Caco-2 (cell line): ENCODE data around the gene NFIC. TPM values are rescaled to one million over a fixed set of nuclear protein-coding genes. Genes with fewer than 3 reads are reported as not detected.

Experiments used
- BruUV-seq: library from RNA; stranded (reverse); fragments of 400-500 nt; replicated peaks from 2 replicates; lab custom pipeline; 2021; lab: Mats Ljungman, UMichigan
- CTCF ChIA-PET: fragments of 300-600 bp; sonication (Branson Sonifier 250); formaldehyde crosslinking; loops from one replicate; lab custom pipeline; 2022; ENCODE audit warnings: antibody characterized with exemption; lab: Charles Lee
- POLR2A ChIA-PET: fragments of 300-600 bp; sonication (Branson Sonifier 250); formaldehyde crosslinking; loops from one replicate; lab custom pipeline; 2022; ENCODE audit warnings: antibody characterized with exemption; lab: Charles Lee
- DNase-seq, 2 experiments: peaks; one replicate each; pipeline versions ENCODE4 v3.0.0 to v3.0.0-alpha.2; 2020 to 2022
- H3K27me3 ChIP-seq: replicated peaks from 2 replicates; pipeline ENCODE4 v1.6.0; 2011; ENCODE audit warnings: low read length; ENCODE audit not compliant: control insufficient read depth, insufficient read depth
- H3K36me3 ChIP-seq: 2 replicates; pipeline ENCODE4 v1.5.1; 2011; ENCODE audit warnings: low read length; ENCODE audit not compliant: control insufficient read depth, insufficient read depth
- H3K4me1 ChIP-seq: fragments of 250-450 bp; sonication (Bioruptor Pico); 2 replicates; pipeline ENCODE4 v1.5.1; 2020; ENCODE audit warnings: mild to moderate bottlenecking
- H3K4me3 ChIP-seq: 2 replicates; pipeline ENCODE4 v1.5.1; 2011; ENCODE audit warnings: low read depth, mild to moderate bottlenecking, control low read depth, low read length
- H3K9me3 ChIP-seq: fragments of 250-450 bp; sonication (Bioruptor Pico); 2 replicates; pipeline ENCODE4 v1.5.1; 2020; ENCODE audit warnings: mild to moderate bottlenecking, moderate library complexity
- H3K27ac Mint-ChIP-seq: one replicate; pipeline ENCODE4 v1.8.0; 2022; ENCODE audit warnings: mixed read lengths; ENCODE audit not compliant: unreplicated experiment
- H3K27me3 Mint-ChIP-seq: one replicate; pipeline ENCODE4 v1.8.0; 2022; ENCODE audit warnings: mixed read lengths; ENCODE audit not compliant: insufficient read depth, unreplicated experiment
- H3K36me3 Mint-ChIP-seq: one replicate; pipeline ENCODE4 v1.8.0; 2022; ENCODE audit warnings: mild to moderate bottlenecking, mixed read lengths; ENCODE audit not compliant: insufficient read depth, unreplicated experiment
- H3K4me1 Mint-ChIP-seq: one replicate; pipeline ENCODE4 v1.8.0; 2022; ENCODE audit warnings: low read depth, mixed read lengths; ENCODE audit not compliant: unreplicated experiment
- H3K4me3 Mint-ChIP-seq: one replicate; pipeline ENCODE4 v1.8.0; 2022; ENCODE audit warnings: mild to moderate bottlenecking, moderate library complexity, mixed read lengths; ENCODE audit not compliant: unreplicated experiment
- H3K9me3 Mint-ChIP-seq: one replicate; pipeline ENCODE4 v1.8.0; 2022; ENCODE audit warnings: mixed read lengths; ENCODE audit not compliant: unreplicated experiment
- intact Hi-C: fragments of 100-400 bp; cut with micrococcal nuclease; formaldehyde crosslinking; loops from one replicate; pipeline ENCODE4 v1.10.0; 2022; ENCODE audit not compliant: unreplicated experiment
- total RNA-seq: library from RNA; stranded (reverse); gene quantifications from 2 replicates; pipeline ENCODE4 v1.2.3, GENCODE V29; 2022
- TF ChIP-seq, protein P1 (sequence below), 2 experiments: fragments of 200-600 bp in 1 of 2; IDR thresholded peaks; 1 replicate in 1 of 2; 2 replicates in 1 of 2; pipeline versions ENCODE4 v1.5.1 to v1.8.0; 2011 to 2022; ENCODE audit warnings: antibody characterized with exemption in 1 of 2, control low read depth in 1 of 2, inconsistent platforms in 1 of 2, low read depth in 1 of 2, low read length in 1 of 2, mild to moderate bottlenecking in 1 of 2, moderate library complexity in 1 of 2; ENCODE audit not compliant: insufficient read depth in 1 of 2, severe bottlenecking in 1 of 2, unreplicated experiment in 1 of 2

The NFIC gene
- total RNA-seq, 1 experiment from 2014 or later = 5.1 TPM

DNA sequence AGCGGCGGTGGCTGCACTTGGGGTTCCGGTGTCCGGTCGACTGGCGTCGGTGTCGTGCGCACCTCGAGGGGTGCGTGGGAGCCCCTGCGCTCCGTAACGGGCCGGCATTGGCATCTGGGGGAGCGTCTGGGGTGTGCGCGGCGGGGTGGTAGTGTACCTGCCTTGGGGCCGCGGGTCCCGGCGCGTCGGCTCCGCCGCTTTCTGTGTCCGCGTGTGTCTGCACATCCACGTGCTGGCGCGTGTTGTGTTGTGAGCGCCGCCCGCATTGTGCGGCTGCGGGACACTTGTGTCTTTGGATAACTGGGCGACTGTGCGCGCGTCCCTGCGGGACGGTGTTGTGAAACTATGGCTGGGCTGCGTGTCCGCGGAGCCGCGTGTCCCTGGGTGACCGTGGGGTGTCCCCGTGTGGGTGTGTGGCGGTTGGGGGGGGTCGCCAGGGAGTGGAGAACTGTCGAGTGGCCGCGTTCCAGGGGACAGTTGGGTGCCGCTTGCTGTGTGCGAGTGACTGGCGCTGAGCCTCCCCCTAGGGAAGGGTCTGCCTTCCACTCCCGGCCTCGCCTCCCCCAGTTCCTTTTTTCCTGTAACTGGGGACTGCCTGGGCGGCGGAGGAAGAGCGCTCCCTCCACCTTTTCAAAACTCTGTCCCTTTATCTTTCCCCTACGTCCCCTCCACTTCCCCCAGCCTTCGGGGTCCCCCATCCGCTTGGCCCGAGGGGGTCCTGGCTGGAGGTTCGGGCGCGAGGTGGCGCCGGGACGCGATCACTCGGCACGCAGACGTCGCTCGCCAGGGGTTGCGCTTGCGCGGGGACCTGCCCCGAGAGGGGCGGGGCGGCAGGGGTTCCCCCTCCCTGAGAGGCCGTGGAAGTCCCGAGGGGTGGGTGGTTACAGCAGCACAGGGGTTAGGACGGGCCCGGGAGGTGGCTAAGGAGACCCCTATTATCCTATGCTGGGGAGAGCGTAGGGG, 5.7 kb upstream of the NFIC start:
- Histone ChIP-seq H3K4me1 (no peaks in the 10 kb centered on the region), H3K27me3 (peaks cover 5% of the 10 kb centered on the region), H3K9me3 (no peaks in the 10 kb centered on the region), H3K36me3 (no peaks in the 10 kb centered on the region), H3K4me3 (peak overlapping the region; percentile 16)
- TF ChIP-seq, protein P1, sequence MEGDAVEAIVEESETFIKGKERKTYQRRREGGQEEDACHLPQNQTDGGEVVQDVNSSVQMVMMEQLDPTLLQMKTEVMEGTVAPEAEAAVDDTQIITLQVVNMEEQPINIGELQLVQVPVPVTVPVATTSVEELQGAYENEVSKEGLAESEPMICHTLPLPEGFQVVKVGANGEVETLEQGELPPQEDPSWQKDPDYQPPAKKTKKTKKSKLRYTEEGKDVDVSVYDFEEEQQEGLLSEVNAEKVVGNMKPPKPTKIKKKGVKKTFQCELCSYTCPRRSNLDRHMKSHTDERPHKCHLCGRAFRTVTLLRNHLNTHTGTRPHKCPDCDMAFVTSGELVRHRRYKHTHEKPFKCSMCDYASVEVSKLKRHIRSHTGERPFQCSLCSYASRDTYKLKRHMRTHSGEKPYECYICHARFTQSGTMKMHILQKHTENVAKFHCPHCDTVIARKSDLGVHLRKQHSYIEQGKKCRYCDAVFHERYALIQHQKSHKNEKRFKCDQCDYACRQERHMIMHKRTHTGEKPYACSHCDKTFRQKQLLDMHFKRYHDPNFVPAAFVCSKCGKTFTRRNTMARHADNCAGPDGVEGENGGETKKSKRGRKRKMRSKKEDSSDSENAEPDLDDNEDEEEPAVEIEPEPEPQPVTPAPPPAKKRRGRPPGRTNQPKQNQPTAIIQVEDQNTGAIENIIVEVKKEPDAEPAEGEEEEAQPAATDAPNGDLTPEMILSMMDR (IDR thresholded peaks at IDR 0.05; ENCODE audit: insufficient read depth in 1 of 2, low read depth in 1 of 2, low read length in 1 of 2, severe bottlenecking in 1 of 2, unreplicated experiment in 1 of 2) = no peak
- Mint-ChIP-seq H3K9me3 (no peaks in the 10 kb centered on the region), H3K4me1 (no peaks in the 10 kb centered on the region), H3K27ac (no peak overlapping the region), H3K36me3 (no peaks in the 10 kb centered on the region), H3K4me3 (peak overlapping the region; percentile 52), H3K27me3 (peaks cover 25% of the 10 kb centered on the region)
- BruUV-seq = no TSS peak
- CTCF ChIA-PET = no interaction called here
- DNase-seq = no peak
- intact Hi-C loops = no loop called here
- POLR2A ChIA-PET = no interaction called here

DNA sequence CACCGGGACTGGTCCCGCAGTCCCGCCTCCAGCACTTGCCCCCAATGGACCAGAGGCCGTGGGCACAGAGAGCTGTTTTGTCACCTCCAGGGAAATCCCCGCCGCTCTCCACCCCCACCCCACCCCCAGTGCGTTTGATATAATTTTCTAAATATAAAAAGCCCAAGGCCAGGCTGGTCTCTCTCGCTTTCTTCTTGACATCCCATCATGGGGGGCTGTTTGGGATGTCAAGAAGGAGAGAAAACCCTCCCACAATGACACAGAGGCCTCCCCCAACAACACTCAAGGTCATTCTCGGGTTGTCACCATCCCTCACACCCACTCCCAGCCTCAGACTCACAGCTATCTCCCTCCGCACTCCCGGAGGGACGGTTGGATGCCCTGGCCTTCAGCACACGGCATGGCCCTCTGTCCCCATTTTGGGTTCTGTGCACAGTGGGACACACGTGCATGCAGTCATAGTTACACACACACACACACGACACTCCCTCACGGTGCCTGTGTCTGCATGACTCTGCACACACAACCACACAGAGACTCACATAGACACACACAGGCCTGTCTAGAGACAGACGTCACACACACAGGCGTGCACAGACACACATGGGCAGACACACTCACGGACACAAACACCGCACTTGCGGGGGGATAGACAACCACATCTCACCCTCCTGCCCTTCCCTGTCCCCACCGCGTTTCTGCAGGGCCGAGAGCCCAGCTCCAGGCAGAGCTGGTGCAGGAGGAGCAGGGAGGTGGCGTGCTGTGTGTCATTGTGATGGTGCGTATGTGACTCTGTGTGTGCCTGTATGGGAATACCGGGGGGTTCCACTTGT, 4.8 kb upstream of the NFIC start:
- H3K4me1 ChIP-seq = no peaks in the 10 kb centered on the region
- POLR2A ChIA-PET = no interaction called here

More for the DNA sequence above, 4.8 kb upstream of the NFIC start:
- Mint-ChIP-seq H3K4me1 (no peaks in the 10 kb centered on the region), H3K4me3 (no peak overlapping the region), H3K36me3 (no peaks in the 10 kb centered on the region), H3K9me3 (no peaks in the 10 kb centered on the region), H3K27ac (no peak overlapping the region), H3K27me3 (peaks cover 28% of the 10 kb centered on the region)
- H3K4me3 ChIP-seq = no peak overlapping the region
- peaks cover 6% of the 10 kb centered on the region for H3K27me3 ChIP-seq
- H3K36me3 ChIP-seq = no peaks in the 10 kb centered on the region
- no peak for DNase-seq
- BruUV-seq = no TSS peak
- TF ChIP-seq, protein P1 (IDR thresholded peaks at IDR 0.05; ENCODE audit: insufficient read depth in 1 of 2, low read depth in 1 of 2, low read length in 1 of 2, severe bottlenecking in 1 of 2, unreplicated experiment in 1 of 2) = no peak
- H3K9me3 ChIP-seq = no peaks in the 10 kb centered on the region
- intact Hi-C loops = no loop called here
- CTCF ChIA-PET = interaction anchor here (0.7 kb wide), 1 partner anchor 976 kb away, joined by 3 read pairs; no protein-coding TSS in a partner anchor
